GM20000 (cell line): Measurements from ENCODE around the gene CDKAL1.

Experiments
- DNase-seq: peaks from one replicate; pipeline ENCODE4 v3.0.0; 2012; ENCODE audit warnings: low spot score
- CTCF ChIP-seq: IDR thresholded peaks from 2 replicates; pipeline ENCODE4 v1.5.1; 2012; ENCODE audit warnings: mild to moderate bottlenecking, control low read depth; ENCODE audit errors: extremely low read depth, missing control alignments

Gene CDKAL1

GRCh38 chr6:21073318-21073839 lies 539.1 kb downstream of the CDKAL1 start:
- TF ChIP-seq CTCF: no peak
- DNase-seq: no peak

GRCh38 chr6:21074484-21074883 lies 540.2 kb downstream of the CDKAL1 start:
- no peak for DNase-seq
- no peak for TF ChIP-seq CTCF

- no peak for DNase-seq
- no peak for TF ChIP-seq CTCF
Measured at GRCh38 chr6:21075986-21076385, 541.7 kb downstream of the CDKAL1 start.

- no peak for DNase-seq
- no peak for TF ChIP-seq CTCF
Measured at GRCh38 chr6:21078497-21078896, 544.2 kb downstream of the CDKAL1 start.

- no peak for TF ChIP-seq CTCF
- no peak for DNase-seq
Measured at GRCh38 chr6:21079468-21080048, 545.3 kb downstream of the CDKAL1 start.

- no peak for TF ChIP-seq CTCF
- DNase-seq: no peak
Measured at GRCh38 chr6:21080221-21080620, 546.0 kb downstream of the CDKAL1 start.

- no peak for TF ChIP-seq CTCF
- no peak for DNase-seq
Measured at GRCh38 chr6:21082091-21082490, 547.8 kb downstream of the CDKAL1 start.
